ENCODE data around the gene FGD5.

DNA sequence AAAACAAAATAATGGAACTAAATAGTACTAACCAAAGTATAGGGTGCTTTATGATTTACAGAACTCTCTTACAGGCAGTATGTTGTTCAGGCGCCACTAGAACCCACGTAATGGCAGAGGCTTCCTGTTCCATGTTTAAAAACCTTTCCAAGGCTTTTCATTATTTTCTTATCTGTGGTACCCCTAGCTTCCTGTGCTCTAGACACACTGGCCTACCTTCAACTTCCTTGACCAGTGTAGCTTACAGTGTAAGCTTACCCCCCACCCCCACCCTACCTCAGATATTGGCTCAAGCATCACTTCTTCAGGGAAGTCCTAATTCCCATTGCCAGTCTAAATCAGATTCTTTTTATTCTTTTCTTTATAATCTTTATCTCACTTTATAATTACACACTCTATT, 131.5 kb downstream of the FGD5 start:
- TF ChIP-seq POLR2AphosphoS5 (IDR thresholded peaks at IDR 0.05): peak in 1 of 2 donors; percentile 17
- TF ChIP-seq, protein P1, sequence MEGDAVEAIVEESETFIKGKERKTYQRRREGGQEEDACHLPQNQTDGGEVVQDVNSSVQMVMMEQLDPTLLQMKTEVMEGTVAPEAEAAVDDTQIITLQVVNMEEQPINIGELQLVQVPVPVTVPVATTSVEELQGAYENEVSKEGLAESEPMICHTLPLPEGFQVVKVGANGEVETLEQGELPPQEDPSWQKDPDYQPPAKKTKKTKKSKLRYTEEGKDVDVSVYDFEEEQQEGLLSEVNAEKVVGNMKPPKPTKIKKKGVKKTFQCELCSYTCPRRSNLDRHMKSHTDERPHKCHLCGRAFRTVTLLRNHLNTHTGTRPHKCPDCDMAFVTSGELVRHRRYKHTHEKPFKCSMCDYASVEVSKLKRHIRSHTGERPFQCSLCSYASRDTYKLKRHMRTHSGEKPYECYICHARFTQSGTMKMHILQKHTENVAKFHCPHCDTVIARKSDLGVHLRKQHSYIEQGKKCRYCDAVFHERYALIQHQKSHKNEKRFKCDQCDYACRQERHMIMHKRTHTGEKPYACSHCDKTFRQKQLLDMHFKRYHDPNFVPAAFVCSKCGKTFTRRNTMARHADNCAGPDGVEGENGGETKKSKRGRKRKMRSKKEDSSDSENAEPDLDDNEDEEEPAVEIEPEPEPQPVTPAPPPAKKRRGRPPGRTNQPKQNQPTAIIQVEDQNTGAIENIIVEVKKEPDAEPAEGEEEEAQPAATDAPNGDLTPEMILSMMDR (IDR thresholded peaks at IDR 0.05): no peak

Data from upper lobe of left lung (tissue), 4 donors.